Natural killer cell (primary cell): ENCODE results near the gene RND2. TPM values are rescaled to one million over a fixed set of nuclear protein-coding genes. Genes with fewer than 3 reads are reported as not detected.

ENCODE experiments used
- ATAC-seq, 3 donors: fragments of 150-1000 bp in 2 of 3; fragments of 200-7000 bp in 1 of 3; cut with Tn5 transposase; 1 replicate in 1 of 3; 2 replicates in 2 of 3; pipeline ENCODE4 v1.10.0; 2021; ENCODE audit warnings: mild to moderate bottlenecking in 2 of 3, moderate library complexity in 2 of 3
- DNase-seq, 2 donors: peaks; one replicate each; pipeline versions ENCODE4 v3.0.0 to v3.0.0-alpha.2; 2013 to 2021; ENCODE audit warnings: mixed read lengths in 1 of 2
- H3K27ac ChIP-seq: one replicate; pipeline ENCODE4 v1.5.1; 2013; ENCODE audit warnings: mild to moderate bottlenecking, low read length
- H3K27me3 ChIP-seq: one replicate; pipeline ENCODE4 v1.6.1; 2013; ENCODE audit warnings: low read length; ENCODE audit not compliant: control insufficient read depth, insufficient read depth
- H3K36me3 ChIP-seq: one replicate; pipeline ENCODE4 v1.6.1; 2013; ENCODE audit warnings: low read length; ENCODE audit not compliant: control insufficient read depth, insufficient read depth
- H3K4me1 ChIP-seq: one replicate; pipeline ENCODE4 v1.6.1; 2013; ENCODE audit warnings: low read length; ENCODE audit not compliant: control insufficient read depth, insufficient read depth
- H3K4me3 ChIP-seq: one replicate; pipeline ENCODE4 v1.5.1; 2013; ENCODE audit warnings: low read length
- H3K9me3 ChIP-seq: one replicate; pipeline ENCODE4 v1.6.1; 2013; ENCODE audit warnings: low read length; ENCODE audit not compliant: control insufficient read depth, insufficient read depth
- H3K27ac Mint-ChIP-seq, 2 donors: one replicate each; pipeline ENCODE4 v1.8.0; 2022; ENCODE audit warnings: mild to moderate bottlenecking in 2 of 2, mixed read lengths in 2 of 2, moderate library complexity in 1 of 2
- H3K27me3 Mint-ChIP-seq, 2 donors: one replicate each; pipeline ENCODE4 v1.8.0; 2022; ENCODE audit warnings: low read depth in 2 of 2, mixed read lengths in 2 of 2
- H3K36me3 Mint-ChIP-seq: one replicate; pipeline ENCODE4 v1.8.0; 2022; ENCODE audit warnings: mixed read lengths
- H3K4me1 Mint-ChIP-seq, 2 donors: one replicate each; pipeline ENCODE4 v1.8.0; 2022; ENCODE audit warnings: mixed read lengths in 2 of 2
- H3K4me3 Mint-ChIP-seq: one replicate; pipeline ENCODE4 v1.8.0; 2022; ENCODE audit warnings: mild to moderate bottlenecking, moderate library complexity, mixed read lengths
- H3K9me3 Mint-ChIP-seq, 2 donors: one replicate each; pipeline ENCODE4 v1.8.0; 2022; ENCODE audit warnings: mixed read lengths in 2 of 2
- WGBS: methylation state at CpG from one replicate; pipeline ENCODE4 v1.1.7; 2013; ENCODE audit warnings: missing lambda C conversion rate; ENCODE audit not compliant: insufficient coverage; 5-methylcytosine and 5-hydroxymethylcytosine counted together
- intact Hi-C: fragments of 100-400 bp; cut with micrococcal nuclease; formaldehyde crosslinking; loops from one replicate; pipeline ENCODE4 v1.14.2; 2022
- total RNA-seq, 4 donors: library from RNA; stranded (reverse); fragments of 120-200 nt in 1 of 4; gene quantifications; one replicate each; pipeline versions ENCODE4 v1.2.3 to v1.2.4, GENCODE V29; 2013 to 2022
- TF ChIP-seq, protein P1 (sequence below): fragments of 200-600 bp; IDR thresholded peaks from one replicate; pipeline ENCODE4 v1.8.0; 2022; ENCODE audit warnings: antibody characterized with exemption

Gene RND2
- total RNA-seq, 3 donors from 2014 or later (not counting 1 experiment from before 2014, with no cell fraction given) = 0.12 to 0.58 (median 0.14) TPM

DNA sequence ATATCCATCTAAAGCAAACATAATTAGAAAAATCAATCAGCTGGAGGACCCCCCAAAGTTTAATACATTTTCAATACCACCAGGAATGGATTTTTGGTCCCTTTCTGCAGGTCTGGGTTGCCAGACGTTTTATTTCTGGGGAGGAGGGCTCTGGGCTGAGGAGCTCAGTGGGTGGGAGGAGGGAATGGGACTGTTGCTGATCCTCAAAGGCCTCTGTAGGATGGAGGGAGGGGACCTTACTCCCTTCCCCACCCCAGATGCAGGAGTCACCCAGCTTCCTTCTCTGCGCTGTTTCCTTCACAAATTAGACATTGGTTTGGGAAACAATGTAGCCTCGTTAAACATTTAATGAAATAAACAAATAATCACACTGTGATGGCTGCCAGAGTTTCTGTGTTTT, 6.6 kb downstream of the RND2 start:
- H3K4me1 ChIP-seq = no peaks in the 10 kb centered on the region
- no peak overlapping the region for H3K27ac ChIP-seq
- Mint-ChIP-seq H3K27me3 (no peaks in the 10 kb centered on the region), H3K4me3 (no peak overlapping the region), H3K27ac (no peak overlapping the region), H3K4me1 (no peaks in the 10 kb centered on the region), H3K36me3 (no peaks in the 10 kb centered on the region), H3K9me3 (no peaks in the 10 kb centered on the region)
- ATAC-seq (no peak), DNase-seq (no peak)
- WGBS = 80% methylated on average over 1 of the region's 3 CpGs
- no peaks in the 10 kb centered on the region for H3K9me3 ChIP-seq
- no peaks in the 10 kb centered on the region for H3K27me3 ChIP-seq
- no peak overlapping the region for H3K4me3 ChIP-seq
- TF ChIP-seq, protein P1, sequence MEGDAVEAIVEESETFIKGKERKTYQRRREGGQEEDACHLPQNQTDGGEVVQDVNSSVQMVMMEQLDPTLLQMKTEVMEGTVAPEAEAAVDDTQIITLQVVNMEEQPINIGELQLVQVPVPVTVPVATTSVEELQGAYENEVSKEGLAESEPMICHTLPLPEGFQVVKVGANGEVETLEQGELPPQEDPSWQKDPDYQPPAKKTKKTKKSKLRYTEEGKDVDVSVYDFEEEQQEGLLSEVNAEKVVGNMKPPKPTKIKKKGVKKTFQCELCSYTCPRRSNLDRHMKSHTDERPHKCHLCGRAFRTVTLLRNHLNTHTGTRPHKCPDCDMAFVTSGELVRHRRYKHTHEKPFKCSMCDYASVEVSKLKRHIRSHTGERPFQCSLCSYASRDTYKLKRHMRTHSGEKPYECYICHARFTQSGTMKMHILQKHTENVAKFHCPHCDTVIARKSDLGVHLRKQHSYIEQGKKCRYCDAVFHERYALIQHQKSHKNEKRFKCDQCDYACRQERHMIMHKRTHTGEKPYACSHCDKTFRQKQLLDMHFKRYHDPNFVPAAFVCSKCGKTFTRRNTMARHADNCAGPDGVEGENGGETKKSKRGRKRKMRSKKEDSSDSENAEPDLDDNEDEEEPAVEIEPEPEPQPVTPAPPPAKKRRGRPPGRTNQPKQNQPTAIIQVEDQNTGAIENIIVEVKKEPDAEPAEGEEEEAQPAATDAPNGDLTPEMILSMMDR = no peak
- H3K36me3 ChIP-seq = no peaks in the 10 kb centered on the region
- intact Hi-C loops = loop anchor here (5.0 kb wide), 1 partner anchor 51 kb away; no protein-coding TSS in a partner anchor

DNA sequence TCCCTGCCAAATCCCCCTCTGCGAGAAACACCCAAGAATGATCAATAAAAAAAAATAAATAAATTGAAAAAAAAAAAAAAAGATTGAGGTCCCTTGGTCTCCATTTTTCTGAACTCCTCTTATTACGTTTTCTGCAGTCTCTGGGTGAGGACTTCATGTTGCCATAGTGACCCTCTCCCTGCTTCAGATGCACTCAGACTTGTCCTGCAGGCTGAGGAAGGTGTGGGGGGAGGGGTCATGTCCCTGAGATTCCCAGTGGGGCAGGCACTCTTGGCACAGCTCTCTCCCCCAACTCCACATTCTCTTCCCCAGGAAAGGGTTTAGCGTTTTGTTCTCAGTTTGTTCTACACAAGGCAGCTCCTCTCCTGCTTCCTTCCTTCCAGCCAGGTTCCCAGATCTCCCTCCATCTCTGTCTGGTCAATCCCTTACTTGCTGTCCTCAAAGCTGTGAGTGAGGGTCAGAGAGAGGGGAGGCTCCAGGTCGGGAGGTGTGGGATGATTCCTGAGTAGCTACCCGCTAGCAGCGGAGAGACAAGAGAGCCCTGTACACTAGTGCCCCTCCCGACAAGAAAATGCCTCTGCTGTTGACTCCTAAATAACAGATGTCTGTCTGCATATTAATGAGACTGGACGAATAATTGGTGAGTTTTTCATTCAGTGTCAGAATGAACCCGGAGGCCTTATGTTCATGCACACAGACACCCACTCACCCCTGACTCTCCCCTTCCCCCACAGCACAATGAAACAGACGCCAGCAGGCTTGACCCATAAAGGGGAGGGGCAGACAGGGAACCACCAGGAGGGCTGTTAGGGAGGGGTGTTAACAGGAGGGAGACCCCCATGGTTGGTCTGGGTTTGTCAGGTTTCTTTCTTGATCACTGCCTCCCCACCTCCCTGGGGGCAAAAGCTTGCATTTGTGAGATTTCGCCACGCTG, 9.2 kb downstream of the RND2 start:
- Mint-ChIP-seq H3K9me3 (no peaks in the 10 kb centered on the region), H3K27ac (no peak overlapping the region), H3K4me3 (no peak overlapping the region), H3K36me3 (no peaks in the 10 kb centered on the region), H3K27me3 (no peaks in the 10 kb centered on the region), H3K4me1 (no peaks in the 10 kb centered on the region)
- Histone ChIP-seq H3K27me3 (no peaks in the 10 kb centered on the region), H3K4me3 (no peak overlapping the region), H3K27ac (no peak overlapping the region), H3K36me3 (no peaks in the 10 kb centered on the region), H3K9me3 (no peaks in the 10 kb centered on the region), H3K4me1 (no peaks in the 10 kb centered on the region)
- TF ChIP-seq, protein P1 = no peak
- WGBS = 87% methylated on average over 8 of the region's 12 CpGs
- DNase-seq (no peak), ATAC-seq (no peak)
- intact Hi-C loops = loop anchor here (5.0 kb wide), 1 partner anchor 48 kb away; no protein-coding TSS in a partner anchor

DNA sequence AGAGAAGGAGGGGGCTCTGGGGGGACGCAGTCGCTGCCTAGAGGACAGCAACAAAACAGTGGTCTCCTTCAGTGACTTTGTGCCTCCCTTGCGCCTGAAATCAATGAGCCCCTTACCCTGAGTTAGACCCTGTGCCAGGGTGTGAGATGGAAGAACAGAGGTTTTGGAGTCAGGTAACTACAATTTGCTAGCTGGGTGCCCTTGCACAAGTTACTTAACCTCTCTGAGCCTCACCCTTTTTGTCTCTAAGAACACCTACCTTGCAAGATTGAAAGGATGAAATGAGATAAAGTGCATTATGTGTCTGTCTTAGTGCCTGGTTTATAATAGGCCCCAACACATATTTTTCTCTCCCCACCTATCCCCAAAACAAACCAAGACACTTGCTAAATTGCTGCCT, 9.9 kb downstream of the RND2 start:
- Histone ChIP-seq H3K4me1 (no peaks in the 10 kb centered on the region), H3K27ac (no peak overlapping the region), H3K36me3 (no peaks in the 10 kb centered on the region), H3K27me3 (no peaks in the 10 kb centered on the region), H3K4me3 (no peak overlapping the region), H3K9me3 (no peaks in the 10 kb centered on the region)
- no peaks in the 10 kb centered on the region for H3K27me3 Mint-ChIP-seq
- TF ChIP-seq, protein P1 = no peak
- DNase-seq = no peak
- no peak overlapping the region for H3K27ac Mint-ChIP-seq
- WGBS = 97% methylated on average over 3 of the region's 3 CpGs
- no peaks in the 10 kb centered on the region for H3K9me3 Mint-ChIP-seq
- no peak overlapping the region for H3K4me3 Mint-ChIP-seq
- ATAC-seq = no peak
- no peaks in the 10 kb centered on the region for H3K36me3 Mint-ChIP-seq
- H3K4me1 Mint-ChIP-seq = no peaks in the 10 kb centered on the region
- intact Hi-C loops = loop anchor here (5.0 kb wide), 1 partner anchor 47 kb away; no protein-coding TSS in a partner anchor
